ENCODE data around the gene CIRBP. TPM values are rescaled to one million over a fixed set of nuclear protein-coding genes. Genes with fewer than 3 reads are reported as not detected.
A peak's percentile ranks its signal among the peaks of the same experiment; 100 is the strongest.

CIRBP gene
- total RNA-seq, 1 donor, result 380 TPM

- H3K27ac ChIP-seq (ENCODE audit: low read depth, low read length), result peak overlapping the region; percentile 53
- no peaks in the 10 kb centered on the region for H3K27me3 ChIP-seq (ENCODE audit: insufficient read depth, low read length)
- peak overlapping the region; percentile 42 for H3K4me2 ChIP-seq (ENCODE audit: insufficient read depth, low read length)
- peaks cover 62% of the 10 kb centered on the region for H3K4me1 ChIP-seq (ENCODE audit: insufficient read depth, low read length)
- no peaks in the 10 kb centered on the region for H3K9me3 ChIP-seq (ENCODE audit: low read depth, low read length)
- peaks cover 9% of the 10 kb centered on the region for H4K20me1 ChIP-seq (ENCODE audit: insufficient read depth, low read length)
- H3K79me2 ChIP-seq (ENCODE audit: insufficient read depth, low read length), result peaks cover 12% of the 10 kb centered on the region
- TF ChIP-seq, protein P1, sequence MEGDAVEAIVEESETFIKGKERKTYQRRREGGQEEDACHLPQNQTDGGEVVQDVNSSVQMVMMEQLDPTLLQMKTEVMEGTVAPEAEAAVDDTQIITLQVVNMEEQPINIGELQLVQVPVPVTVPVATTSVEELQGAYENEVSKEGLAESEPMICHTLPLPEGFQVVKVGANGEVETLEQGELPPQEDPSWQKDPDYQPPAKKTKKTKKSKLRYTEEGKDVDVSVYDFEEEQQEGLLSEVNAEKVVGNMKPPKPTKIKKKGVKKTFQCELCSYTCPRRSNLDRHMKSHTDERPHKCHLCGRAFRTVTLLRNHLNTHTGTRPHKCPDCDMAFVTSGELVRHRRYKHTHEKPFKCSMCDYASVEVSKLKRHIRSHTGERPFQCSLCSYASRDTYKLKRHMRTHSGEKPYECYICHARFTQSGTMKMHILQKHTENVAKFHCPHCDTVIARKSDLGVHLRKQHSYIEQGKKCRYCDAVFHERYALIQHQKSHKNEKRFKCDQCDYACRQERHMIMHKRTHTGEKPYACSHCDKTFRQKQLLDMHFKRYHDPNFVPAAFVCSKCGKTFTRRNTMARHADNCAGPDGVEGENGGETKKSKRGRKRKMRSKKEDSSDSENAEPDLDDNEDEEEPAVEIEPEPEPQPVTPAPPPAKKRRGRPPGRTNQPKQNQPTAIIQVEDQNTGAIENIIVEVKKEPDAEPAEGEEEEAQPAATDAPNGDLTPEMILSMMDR (IDR thresholded peaks at IDR 0.05; ENCODE audit: extremely low read depth, low read depth, low read length), result no peak
- H3K36me3 ChIP-seq (ENCODE audit: insufficient read depth, low read length), result no peaks in the 10 kb centered on the region
- DNase-seq (ENCODE audit: insufficient read length, low spot score, missing footprints), result peak; percentile 100
- no peak overlapping the region for H2AFZ ChIP-seq (ENCODE audit: low read length)
- H3K4me3 ChIP-seq (ENCODE audit: insufficient read depth, low read length), result no peak overlapping the region
Observed at GRCh38 chr19:1264801-1265614, 4.1 kb upstream of the CIRBP start.

GRCh38 chr19:1265615-1266128, 3.5 kb upstream of the CIRBP start:
- Histone ChIP-seq H2AFZ (ENCODE audit: low read length) (no peak overlapping the region), H3K4me2 (ENCODE audit: insufficient read depth, low read length) (peak overlapping the region; percentile 84), H3K36me3 (ENCODE audit: insufficient read depth, low read length) (peaks cover 3% of the 10 kb centered on the region), H3K4me3 (ENCODE audit: insufficient read depth, low read length) (peak overlapping the region; percentile 68), H3K27ac (ENCODE audit: low read depth, low read length) (peak overlapping the region; percentile 80), H3K27me3 (ENCODE audit: insufficient read depth, low read length) (no peaks in the 10 kb centered on the region), H3K4me1 (ENCODE audit: insufficient read depth, low read length) (peaks cover 64% of the 10 kb centered on the region), H3K9me3 (ENCODE audit: low read depth, low read length) (no peaks in the 10 kb centered on the region), H4K20me1 (ENCODE audit: insufficient read depth, low read length) (peaks cover 12% of the 10 kb centered on the region), H3K79me2 (ENCODE audit: insufficient read depth, low read length) (peaks cover 18% of the 10 kb centered on the region)
- peak; percentile 99 for DNase-seq (ENCODE audit: insufficient read length, low spot score, missing footprints)
- TF ChIP-seq, protein P1 (IDR thresholded peaks at IDR 0.05; ENCODE audit: extremely low read depth, low read depth, low read length), result no peak

DNA sequence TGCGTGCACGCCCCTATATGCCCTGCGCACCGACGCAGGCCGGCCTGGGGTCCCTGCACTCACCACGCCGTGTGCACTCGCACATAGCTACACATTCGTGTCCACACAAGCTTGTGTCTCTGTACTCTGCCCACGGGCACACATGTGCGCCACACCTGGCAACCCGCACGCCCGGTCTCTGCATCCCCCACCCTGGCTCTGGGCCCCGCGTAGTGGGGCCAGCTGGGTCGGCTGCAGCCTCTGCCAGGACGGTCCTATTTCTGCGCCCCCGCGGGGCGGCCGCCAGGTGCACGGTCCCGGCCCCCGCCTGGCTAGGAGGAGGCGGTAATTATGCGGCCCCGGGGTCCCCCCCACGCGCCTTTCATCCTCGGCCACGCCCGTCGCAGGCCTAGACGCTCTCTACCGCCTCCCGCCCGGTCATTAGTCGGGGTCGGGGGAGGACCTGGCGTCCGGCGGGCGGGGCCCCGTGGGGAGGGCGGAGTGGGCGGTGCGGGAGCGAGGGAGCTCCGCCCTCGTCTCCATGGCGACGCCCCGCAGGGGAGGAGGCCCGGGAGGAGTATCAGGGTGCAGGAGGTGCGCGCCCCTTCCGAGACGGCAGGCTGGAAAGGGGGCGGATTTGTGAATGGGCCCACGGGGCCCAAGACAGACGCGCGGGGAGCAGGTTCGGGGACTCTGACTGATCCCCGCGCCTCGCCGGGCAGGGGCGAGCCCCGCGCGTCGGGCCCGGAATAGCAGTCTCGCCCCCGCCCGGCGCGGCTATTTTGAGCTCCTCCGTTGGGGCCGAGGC, 2.8 kb upstream of the CIRBP start:
- DNase-seq (ENCODE audit: insufficient read length, low spot score, missing footprints), result peak; percentile 99
- TF ChIP-seq, protein P1 (IDR thresholded peaks at IDR 0.05; ENCODE audit: extremely low read depth, low read depth, low read length), result no peak
- Histone ChIP-seq H3K27ac (ENCODE audit: low read depth, low read length) (peak overlapping the region; percentile 80), H3K79me2 (ENCODE audit: insufficient read depth, low read length) (peaks cover 23% of the 10 kb centered on the region), H3K27me3 (ENCODE audit: insufficient read depth, low read length) (no peaks in the 10 kb centered on the region), H3K4me3 (ENCODE audit: insufficient read depth, low read length) (peak overlapping the region; percentile 68), H3K9me3 (ENCODE audit: low read depth, low read length) (no peaks in the 10 kb centered on the region), H3K36me3 (ENCODE audit: insufficient read depth, low read length) (peaks cover 9% of the 10 kb centered on the region), H3K4me2 (ENCODE audit: insufficient read depth, low read length) (peak overlapping the region; percentile 84), H3K4me1 (ENCODE audit: insufficient read depth, low read length) (peaks cover 68% of the 10 kb centered on the region), H4K20me1 (ENCODE audit: insufficient read depth, low read length) (peaks cover 18% of the 10 kb centered on the region), H2AFZ (ENCODE audit: low read length) (no peak overlapping the region)

Measured in osteoblast (primary cell).